Stimulated activated CD4-positive, alpha-beta T cell treated with anti-CD3 and anti-CD28 coated beads, Interleukin-12 subunit alpha, Interleukin-12 subunit beta, amount 100 ng/mL, for 48 hours (primary cell): ENCODE data around the gene JAZF1.

Experiments
- DNase-seq, 3 donors: peaks; one replicate each; pipeline ENCODE4 v3.0.0-alpha.2; 2020; ENCODE audit warnings: low read depth in 2 of 3, low spot score in 1 of 3

JAZF1 gene

DNA sequence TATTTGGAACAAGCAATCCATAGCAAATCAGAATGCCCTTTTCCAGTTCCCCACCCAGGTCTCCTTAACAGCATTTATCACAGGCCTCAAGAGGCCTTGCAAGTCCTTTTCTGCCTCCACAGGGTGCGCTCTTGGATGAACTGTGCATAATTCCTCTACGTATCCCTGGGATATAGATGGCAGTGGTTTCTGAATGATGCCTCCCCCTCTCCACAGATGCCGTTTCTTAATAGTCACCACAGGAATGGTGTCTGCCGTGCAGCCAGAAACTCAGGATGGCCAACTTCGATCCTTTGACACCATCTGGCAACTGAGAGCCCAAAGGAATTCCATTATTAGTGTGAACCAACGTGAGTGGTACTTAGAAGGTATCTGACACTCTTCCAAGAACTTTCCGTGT is 43.1 kb downstream of the JAZF1 start:
- no peak for DNase-seq

- DNase-seq = no peak
Measured at GRCh38 chr7:28136885-28137284, 43.7 kb downstream of the JAZF1 start.

DNA sequence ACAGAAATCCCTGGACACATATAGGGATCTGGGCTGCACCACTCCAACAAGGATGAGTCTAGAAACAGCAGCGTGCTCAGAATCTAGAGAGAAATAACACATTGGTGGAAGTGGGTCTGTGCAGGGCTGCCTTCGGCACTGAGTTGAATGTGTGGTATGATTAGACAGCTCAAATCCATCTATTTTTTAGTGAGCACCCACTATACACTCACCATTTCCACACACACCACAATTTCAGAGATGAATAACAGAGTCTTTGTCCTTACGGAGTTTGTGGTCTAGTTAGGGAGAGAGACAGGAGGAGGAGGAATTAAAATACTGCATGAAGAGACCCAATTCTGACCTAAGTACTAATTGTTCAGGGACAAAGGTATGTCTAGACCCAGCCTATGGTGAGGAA is 44.2 kb downstream of the JAZF1 start:
- no peak for DNase-seq

DNA sequence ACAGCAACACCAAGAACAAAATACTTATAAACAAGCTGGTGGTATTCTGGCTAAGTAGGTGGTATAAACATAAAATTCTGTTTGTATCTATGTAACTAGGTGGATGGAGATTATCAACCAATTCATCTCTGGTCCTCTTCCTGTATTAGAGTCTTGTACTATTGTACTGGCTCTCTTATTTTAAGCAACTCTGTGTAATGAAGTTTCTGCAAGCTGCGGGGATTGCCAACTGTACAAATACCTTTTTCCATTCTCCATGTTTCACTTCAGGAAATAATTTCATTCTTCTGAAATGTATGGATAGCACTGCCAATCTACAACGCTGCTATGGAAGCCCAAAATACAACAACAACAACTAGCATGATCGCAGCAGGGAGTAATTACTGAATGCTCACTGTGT is 44.8 kb downstream of the JAZF1 start:
- DNase-seq = no peak

- no peak for DNase-seq
Measured at GRCh38 chr7:28135315-28135714, 45.3 kb downstream of the JAZF1 start.

DNA sequence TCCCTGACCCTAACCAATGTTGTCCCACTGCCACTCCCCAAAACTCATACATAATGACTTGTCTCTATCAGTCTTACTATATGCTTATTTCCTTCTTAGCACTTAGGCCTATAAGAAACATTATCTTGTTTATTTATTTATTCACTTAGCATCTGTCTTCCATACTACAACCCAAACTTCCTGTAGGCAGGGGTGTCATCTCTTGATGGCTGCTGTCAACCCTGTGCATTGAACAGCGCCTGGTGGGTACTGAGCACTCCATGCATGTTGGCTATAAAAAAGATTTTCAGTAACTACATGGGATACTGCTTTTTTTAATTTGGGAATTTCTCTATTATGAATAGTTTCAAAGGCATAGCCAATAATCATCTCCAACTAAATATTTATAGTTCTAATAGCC is 46.7 kb downstream of the JAZF1 start:
- DNase-seq = no peak

- no peak for DNase-seq
Measured at GRCh38 chr7:28132959-28133870, 47.4 kb downstream of the JAZF1 start.

DNA sequence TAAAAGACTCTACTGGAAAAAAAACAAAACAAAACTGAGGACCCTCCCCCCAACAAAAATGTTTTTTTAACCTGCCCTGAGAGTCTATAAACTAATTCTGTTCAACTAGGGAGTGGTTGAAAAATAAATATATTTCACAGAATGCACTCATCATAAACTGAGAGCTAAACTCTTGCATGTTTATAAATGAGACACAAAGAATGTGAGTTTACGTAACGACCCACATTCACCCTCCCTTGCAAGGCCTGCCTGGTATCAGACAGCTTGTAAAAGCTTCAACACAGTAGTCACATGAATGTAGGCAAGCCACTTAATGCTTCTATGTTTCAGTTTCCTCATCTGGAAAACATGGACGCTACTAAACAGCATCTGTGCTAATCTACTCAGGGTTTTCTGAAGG is 50.3 kb downstream of the JAZF1 start:
- no peak for DNase-seq

DNA sequence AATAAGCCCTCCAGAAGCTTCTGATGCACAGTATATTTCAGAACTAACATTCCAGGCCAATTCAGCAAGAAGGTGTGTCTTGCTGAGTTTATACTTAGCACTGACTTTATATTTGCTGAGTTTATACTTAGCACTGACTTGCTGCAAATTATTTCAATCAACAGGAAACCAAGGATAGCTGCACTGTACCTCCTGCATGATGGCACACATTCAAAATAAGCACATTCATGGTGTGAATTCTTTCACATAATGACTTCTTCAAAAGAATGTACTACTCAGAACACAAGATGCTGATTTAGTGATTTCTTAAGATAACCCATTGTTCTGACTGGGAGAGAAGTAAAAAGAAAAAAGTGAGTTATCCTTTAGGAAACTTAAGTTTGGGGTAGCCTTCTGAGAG is 52.0 kb downstream of the JAZF1 start:
- DNase-seq = no peak

DNA sequence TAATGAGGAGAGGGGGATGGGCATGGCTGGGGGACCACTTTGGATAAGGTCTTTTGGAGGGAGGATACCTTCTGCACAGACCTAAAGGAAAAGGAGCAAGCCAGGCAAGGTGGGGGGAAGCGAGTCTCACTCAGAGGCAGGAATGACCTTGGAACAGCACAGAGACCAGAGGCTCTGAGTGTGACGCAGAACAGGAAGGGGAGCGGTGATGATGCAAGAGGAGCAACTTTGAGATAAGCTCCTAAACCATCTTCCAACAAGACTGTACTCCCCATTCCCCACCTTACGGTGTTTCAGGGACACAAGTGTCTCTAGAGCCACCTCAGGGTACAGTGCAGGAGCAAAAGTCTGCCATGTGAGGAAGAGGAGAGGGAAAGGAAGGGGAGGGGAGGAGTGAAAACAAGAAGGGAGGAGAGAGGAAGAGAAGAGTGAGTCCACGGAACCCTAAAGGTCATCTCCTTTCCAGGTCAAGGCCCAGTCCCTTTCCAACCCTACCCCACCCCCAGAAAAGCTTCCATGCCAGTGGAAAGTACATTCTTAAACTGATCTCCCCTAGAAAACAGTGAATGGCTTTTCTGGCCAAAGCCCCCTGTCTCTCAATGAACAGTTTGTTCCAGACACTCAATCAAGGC is 54.1 kb downstream of the JAZF1 start:
- DNase-seq = no peak

DNA sequence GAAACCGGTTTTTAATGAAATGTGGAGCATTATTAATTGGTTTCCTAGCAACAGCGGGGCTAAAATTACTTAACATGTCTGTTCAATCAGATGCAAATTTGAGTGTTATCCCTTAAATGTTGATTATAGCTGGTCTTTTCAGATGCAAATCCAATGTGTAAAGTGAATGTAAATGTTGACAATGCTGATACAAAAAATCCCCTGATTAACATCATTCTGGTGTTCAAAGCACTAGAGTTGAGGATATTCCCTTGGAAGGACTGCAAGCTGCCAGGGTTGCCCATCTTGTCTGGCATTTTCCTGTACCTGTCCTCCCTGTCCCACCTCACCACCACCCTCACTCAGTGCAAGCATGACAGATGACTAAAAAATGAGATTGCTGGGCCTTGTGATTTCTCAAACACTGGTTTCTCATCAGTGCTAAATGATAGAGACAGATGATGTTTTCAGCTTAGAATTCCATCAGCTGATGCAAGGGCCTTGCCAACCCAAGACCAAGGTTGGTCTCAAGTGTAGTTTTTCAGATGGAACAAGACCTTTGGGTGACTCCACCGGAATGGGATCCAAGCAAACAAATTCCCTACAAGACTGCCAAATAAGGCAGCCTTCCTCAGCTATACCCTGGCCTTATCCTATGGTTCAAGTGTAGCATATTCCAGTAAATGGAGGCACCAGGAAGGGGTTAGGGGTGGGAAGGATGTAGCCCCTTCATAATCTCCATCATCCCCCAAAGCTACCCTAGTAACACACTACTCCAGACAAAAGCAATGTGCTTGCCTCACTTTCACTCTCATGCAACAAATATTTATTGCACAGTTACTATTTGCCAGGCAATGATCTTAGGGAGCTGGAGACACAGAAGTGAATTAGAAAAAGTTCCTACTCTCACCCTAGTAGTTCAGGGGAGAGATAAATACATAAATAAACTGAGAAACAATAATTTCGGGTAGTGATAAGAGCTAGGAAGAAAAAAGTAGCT is 54.9 kb downstream of the JAZF1 start:
- no peak for DNase-seq

DNA sequence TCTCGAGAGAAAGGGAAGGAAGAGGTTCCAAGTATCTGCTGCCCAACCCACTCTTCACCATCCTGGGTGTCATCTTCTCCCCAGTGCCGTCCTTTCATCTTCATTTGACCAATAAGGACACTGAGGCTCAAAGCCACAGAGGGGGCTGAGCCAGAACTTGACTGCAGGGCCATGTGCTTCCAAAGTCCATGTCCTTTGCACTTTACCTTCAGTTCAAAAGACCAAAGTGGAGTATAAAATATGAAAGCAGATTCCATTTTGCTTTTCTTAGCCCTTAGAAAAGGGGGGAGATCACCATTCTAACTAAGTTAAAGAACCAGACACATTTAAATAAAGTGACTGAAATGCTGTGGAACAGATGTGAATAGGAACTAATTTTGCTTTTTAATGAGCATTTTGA is 56.2 kb downstream of the JAZF1 start:
- no peak for DNase-seq

GRCh38 chr7:28123752-28124151 is 56.8 kb downstream of the JAZF1 start:
- DNase-seq = no peak

DNA sequence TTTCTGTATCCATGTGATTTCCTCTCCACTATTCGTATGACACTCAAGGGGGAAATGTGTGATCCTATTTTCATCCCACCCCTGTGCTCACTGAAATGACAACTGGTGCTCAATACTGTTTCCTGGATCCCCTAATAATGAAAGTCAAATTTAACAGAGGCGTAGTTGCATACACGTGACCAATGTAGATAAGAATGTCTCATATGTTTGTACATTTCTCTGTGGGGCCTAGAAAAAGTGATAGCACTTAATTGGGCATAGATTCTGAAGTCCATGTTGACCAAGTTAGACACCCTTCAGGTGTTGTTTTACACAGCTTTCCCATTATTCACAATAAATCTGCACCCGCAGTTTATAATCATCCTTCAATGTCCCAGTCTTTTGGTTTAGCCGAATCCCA is 59.1 kb downstream of the JAZF1 start:
- no peak for DNase-seq

DNA sequence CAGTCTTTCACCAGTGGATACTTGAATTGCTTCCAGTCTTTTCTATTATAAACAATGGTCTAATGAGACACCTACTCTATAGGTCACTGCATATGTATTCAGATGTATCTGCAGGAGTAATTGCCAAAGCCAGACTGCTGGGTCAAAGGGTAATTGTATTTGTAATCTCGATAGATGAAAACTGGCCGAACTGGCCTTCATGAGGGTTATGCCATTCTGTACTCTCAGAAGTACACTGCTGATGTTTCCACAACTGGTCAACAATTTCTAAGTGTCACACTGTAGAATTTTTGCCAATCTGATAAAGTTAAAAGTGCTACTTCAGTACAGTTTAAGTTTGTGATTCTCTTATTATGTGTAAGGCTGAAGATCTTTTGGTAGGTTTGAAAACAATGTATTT is 64.6 kb downstream of the JAZF1 start:
- no peak for DNase-seq

- no peak for DNase-seq
Measured at GRCh38 chr7:28115261-28115660, 65.3 kb downstream of the JAZF1 start.

DNA sequence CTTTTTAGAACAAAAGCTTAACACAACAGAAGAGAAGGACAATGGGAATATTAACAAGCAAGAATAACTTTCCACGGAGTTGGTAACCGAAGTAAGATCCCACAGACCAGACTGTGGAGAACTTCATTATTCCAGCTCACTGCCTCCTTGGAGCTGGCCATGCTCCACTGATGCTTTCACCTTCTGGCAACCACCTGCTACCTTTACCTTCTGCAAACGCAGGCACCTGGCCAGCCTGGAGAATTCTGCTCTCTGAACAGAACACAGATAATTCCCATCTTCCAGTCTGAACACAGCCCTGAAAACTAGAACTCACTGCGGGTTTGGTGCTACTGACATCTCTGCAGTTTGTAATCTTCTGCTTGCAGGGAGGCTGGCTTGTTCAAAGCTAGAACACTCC is 66.5 kb downstream of the JAZF1 start:
- no peak for DNase-seq

DNA sequence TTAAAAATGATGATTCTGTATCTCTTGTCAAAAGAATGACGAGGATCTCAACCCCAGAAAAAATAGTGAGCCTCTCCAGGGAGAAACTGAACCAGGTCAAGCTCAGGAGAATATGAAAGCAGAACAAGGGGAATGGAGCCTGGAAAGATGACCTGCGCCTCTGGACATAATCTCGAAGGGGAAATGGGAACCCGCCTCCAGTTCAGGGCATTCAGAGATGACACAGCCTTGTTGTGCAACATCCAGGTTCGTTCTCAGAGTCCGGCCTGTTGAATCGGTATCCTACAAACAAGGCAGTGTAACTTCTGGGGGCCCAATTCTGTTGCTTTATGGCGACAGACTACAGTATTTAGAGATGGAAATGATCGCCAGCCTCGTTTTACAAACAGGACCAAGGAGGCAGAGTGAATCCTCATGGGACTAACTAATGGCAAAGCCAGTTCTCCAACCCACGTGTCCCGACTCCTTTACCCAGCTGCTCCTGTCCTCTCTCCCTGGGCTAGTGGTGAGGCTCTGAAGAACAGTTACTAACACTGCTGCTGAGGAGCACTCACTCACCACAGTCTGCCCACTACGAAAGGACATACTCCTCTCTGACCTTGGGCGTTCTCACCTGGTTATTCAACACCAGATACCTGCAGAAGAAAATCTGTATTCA is 67.6 kb downstream of the JAZF1 start:
- DNase-seq = no peak

GRCh38 chr7:28112467-28112866 is 68.1 kb downstream of the JAZF1 start:
- DNase-seq = no peak

DNA sequence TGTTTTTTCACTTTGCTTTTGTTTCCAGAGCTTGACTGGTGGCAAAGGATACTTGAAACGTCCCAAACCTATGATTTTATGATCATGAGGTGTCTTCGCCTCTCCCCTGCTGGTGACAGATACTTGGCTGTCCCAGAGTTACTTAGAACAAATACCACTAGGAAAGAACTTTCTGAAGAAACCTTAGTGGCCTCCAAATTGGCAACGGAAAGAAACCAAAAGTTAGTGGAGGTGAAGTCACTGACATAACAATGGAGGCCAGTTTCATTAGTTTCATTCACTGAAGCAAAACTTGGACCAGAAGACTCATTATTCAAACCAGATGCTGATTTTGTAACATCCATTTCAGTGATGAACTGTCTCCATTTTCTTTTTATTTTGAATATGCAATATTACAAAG is 68.6 kb downstream of the JAZF1 start:
- DNase-seq = no peak

DNA sequence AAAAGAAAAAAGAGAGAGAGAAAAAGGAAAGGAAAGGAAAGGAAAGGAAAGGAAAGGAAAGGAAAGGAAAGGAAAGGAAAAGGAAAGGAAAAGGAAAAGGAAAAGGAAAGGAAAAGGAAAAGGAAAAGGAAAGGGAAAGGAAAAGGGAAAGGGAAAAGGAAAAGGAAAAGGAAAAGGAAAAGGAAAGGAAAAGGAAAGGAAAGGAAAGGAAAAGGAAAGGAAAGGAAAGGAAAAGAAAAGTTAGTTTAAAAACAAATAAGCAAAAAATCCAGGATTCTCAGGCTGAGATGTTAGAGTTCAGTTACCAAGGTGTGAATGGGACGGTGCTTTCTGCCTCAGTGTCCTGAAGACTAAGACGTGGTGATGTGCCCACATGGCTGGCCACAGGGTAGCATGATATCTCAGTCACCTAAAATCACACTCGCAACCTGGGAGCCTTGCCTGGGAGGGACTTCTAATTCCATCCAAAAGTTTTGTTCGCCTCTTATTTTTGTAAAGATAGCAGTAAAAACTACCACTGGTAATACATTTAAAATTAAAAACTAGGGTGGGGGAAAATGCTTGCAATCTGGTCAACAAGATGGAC is 70.1 kb downstream of the JAZF1 start:
- DNase-seq = no peak
